ENCODE measurements around the gene FADS3.

The FADS3 gene

GRCh38 chr11:61874377-61874809 is 17.0 kb downstream of the FADS3 start:
- Mint-ChIP-seq H3K36me3 (ENCODE audit: insufficient read depth) (peaks cover 10% of the 10 kb centered on the region), H3K27ac (no peak overlapping the region), H3K27me3 (peaks cover 0 to 12% of the 10 kb centered on the region in 2 donors), H3K9me3 (no peaks in the 10 kb centered on the region), H3K4me3 (no peak overlapping the region), H3K4me1 (ENCODE audit: low read depth in 2 of 2) (peaks cover 7% of the 10 kb centered on the region in 2 donors)
- ATAC-seq (replicated peaks), result no peak
- no peak for DNase-seq

- H3K27ac Mint-ChIP-seq, result no peak overlapping the region
- peaks cover 7% of the 10 kb centered on the region in 2 donors for H3K4me1 Mint-ChIP-seq (ENCODE audit: low read depth in 2 of 2)
- DNase-seq, result no peak
- H3K4me3 Mint-ChIP-seq, result no peak overlapping the region
- peaks cover 0 to 12% of the 10 kb centered on the region in 2 donors for H3K27me3 Mint-ChIP-seq
- peaks cover 10% of the 10 kb centered on the region for H3K36me3 Mint-ChIP-seq (ENCODE audit: insufficient read depth)
- no peak for ATAC-seq (replicated peaks)
- H3K9me3 Mint-ChIP-seq, result no peaks in the 10 kb centered on the region
These were observed 17.6 kb downstream of the FADS3 start for GRCh38 chr11:61873588-61874376.

- H3K36me3 Mint-ChIP-seq (ENCODE audit: insufficient read depth), result peaks cover 10% of the 10 kb centered on the region
- no peak for ATAC-seq (replicated peaks)
- no peaks in the 10 kb centered on the region for H3K9me3 Mint-ChIP-seq
- H3K27me3 Mint-ChIP-seq, result peaks cover 0 to 12% of the 10 kb centered on the region in 2 donors
- no peak overlapping the region for H3K4me3 Mint-ChIP-seq
- DNase-seq, result no peak
- H3K27ac Mint-ChIP-seq, result no peak overlapping the region
- H3K4me1 Mint-ChIP-seq (ENCODE audit: low read depth in 2 of 2), result peaks cover 7 to 8% of the 10 kb centered on the region in 2 donors
These were observed 18.3 kb downstream of the FADS3 start for GRCh38 chr11:61872935-61873565.

GRCh38 chr11:61871158-61871597 is 20.2 kb downstream of the FADS3 start:
- peak; percentile 58 to 65 (median 63) for DNase-seq
- ATAC-seq (replicated peaks), result peak; percentile 98
- no peak overlapping the region for H3K27ac Mint-ChIP-seq
- H3K27me3 Mint-ChIP-seq, result peaks cover 0 to 7% of the 10 kb centered on the region in 2 donors
- H3K9me3 Mint-ChIP-seq, result no peaks in the 10 kb centered on the region
- peaks cover 7% of the 10 kb centered on the region for H3K36me3 Mint-ChIP-seq (ENCODE audit: insufficient read depth)
- H3K4me1 Mint-ChIP-seq (ENCODE audit: low read depth in 2 of 2), result peaks cover 7 to 8% of the 10 kb centered on the region in 2 donors
- H3K4me3 Mint-ChIP-seq, result peak overlapping the region; percentile 68 to 72

- Mint-ChIP-seq H3K27me3 (peaks cover 0 to 6% of the 10 kb centered on the region in 2 donors), H3K36me3 (ENCODE audit: insufficient read depth) (peaks cover 6% of the 10 kb centered on the region), H3K9me3 (no peaks in the 10 kb centered on the region), H3K4me1 (ENCODE audit: low read depth in 2 of 2) (peaks cover 7 to 8% of the 10 kb centered on the region in 2 donors), H3K27ac (no peak overlapping the region), H3K4me3 (peak overlapping the region; percentile 68 to 72)
- no peak for DNase-seq
- ATAC-seq (replicated peaks), result no peak
These were observed 20.8 kb downstream of the FADS3 start for GRCh38 chr11:61870541-61871031.

- ATAC-seq (replicated peaks) (no peak), DNase-seq (no peak)
- no peak overlapping the region for H3K4me3 Mint-ChIP-seq
- peaks cover 0 to 6% of the 10 kb centered on the region in 2 donors for H3K27me3 Mint-ChIP-seq
- H3K4me1 Mint-ChIP-seq (ENCODE audit: low read depth in 2 of 2), result peaks cover 7 to 8% of the 10 kb centered on the region in 2 donors
- H3K27ac Mint-ChIP-seq, result no peak overlapping the region
- no peaks in the 10 kb centered on the region for H3K9me3 Mint-ChIP-seq
- H3K36me3 Mint-ChIP-seq (ENCODE audit: insufficient read depth), result peaks cover 5% of the 10 kb centered on the region
These were observed 21.5 kb downstream of the FADS3 start for GRCh38 chr11:61869708-61870451.

GRCh38 chr11:61869429-61869707 is 22.0 kb downstream of the FADS3 start:
- Mint-ChIP-seq H3K9me3 (no peaks in the 10 kb centered on the region), H3K36me3 (ENCODE audit: insufficient read depth) (peaks cover 10% of the 10 kb centered on the region), H3K27ac (no peak overlapping the region), H3K27me3 (peaks cover 0 to 6% of the 10 kb centered on the region in 2 donors), H3K4me1 (ENCODE audit: low read depth in 2 of 2) (peaks cover 7 to 8% of the 10 kb centered on the region in 2 donors), H3K4me3 (no peak overlapping the region)
- ATAC-seq (replicated peaks) (no peak), DNase-seq (no peak)

GRCh38 chr11:61868571-61869428 is 22.5 kb downstream of the FADS3 start:
- Mint-ChIP-seq H3K27me3 (peaks cover 0 to 6% of the 10 kb centered on the region in 2 donors), H3K9me3 (no peaks in the 10 kb centered on the region), H3K4me1 (ENCODE audit: low read depth in 2 of 2) (peaks cover 7 to 8% of the 10 kb centered on the region in 2 donors), H3K36me3 (ENCODE audit: insufficient read depth) (peaks cover 10% of the 10 kb centered on the region), H3K4me3 (no peak overlapping the region), H3K27ac (no peak overlapping the region)
- ATAC-seq (replicated peaks) (no peak), DNase-seq (no peak)

- H3K9me3 Mint-ChIP-seq, result no peaks in the 10 kb centered on the region
- DNase-seq (no peak), ATAC-seq (replicated peaks) (no peak)
- no peak overlapping the region for H3K27ac Mint-ChIP-seq
- H3K4me3 Mint-ChIP-seq, result no peak overlapping the region
- H3K27me3 Mint-ChIP-seq, result peaks cover 0 to 6% of the 10 kb centered on the region in 2 donors
- H3K36me3 Mint-ChIP-seq (ENCODE audit: insufficient read depth), result peaks cover 10% of the 10 kb centered on the region
- H3K4me1 Mint-ChIP-seq (ENCODE audit: low read depth in 2 of 2), result peaks cover 7 to 8% of the 10 kb centered on the region in 2 donors
These were observed 24.4 kb downstream of the FADS3 start for GRCh38 chr11:61866958-61867343.

GRCh38 chr11:61866231-61866957 is 25.0 kb downstream of the FADS3 start:
- no peak overlapping the region for H3K4me3 Mint-ChIP-seq
- ATAC-seq (replicated peaks) (no peak), DNase-seq (no peak)
- no peaks in the 10 kb centered on the region for H3K9me3 Mint-ChIP-seq
- peaks cover 10% of the 10 kb centered on the region for H3K36me3 Mint-ChIP-seq (ENCODE audit: insufficient read depth)
- peak overlapping the region in 1 of 2 donors; percentile 69 for H3K27ac Mint-ChIP-seq
- H3K4me1 Mint-ChIP-seq (ENCODE audit: low read depth in 2 of 2), result peaks cover 6 to 8% of the 10 kb centered on the region in 2 donors
- H3K27me3 Mint-ChIP-seq, result peaks cover 0 to 6% of the 10 kb centered on the region in 2 donors

GRCh38 chr11:61864814-61865775 is 26.2 kb downstream of the FADS3 start:
- H3K27ac Mint-ChIP-seq, result peak overlapping the region in 1 of 2 donors; percentile 69
- no peak overlapping the region for H3K4me3 Mint-ChIP-seq
- DNase-seq (no peak), ATAC-seq (replicated peaks) (no peak)
- H3K36me3 Mint-ChIP-seq (ENCODE audit: insufficient read depth), result peaks cover 14% of the 10 kb centered on the region
- no peaks in the 10 kb centered on the region for H3K9me3 Mint-ChIP-seq
- H3K4me1 Mint-ChIP-seq (ENCODE audit: low read depth in 2 of 2), result peaks cover 0 to 2% of the 10 kb centered on the region in 2 donors
- no peaks in the 10 kb centered on the region for H3K27me3 Mint-ChIP-seq
